ENCODE data around the gene MXD4. TPM values are rescaled to one million over a fixed set of nuclear protein-coding genes. Genes with fewer than 3 reads are reported as not detected.

The MXD4 gene
- total and polyA plus RNA-seq, 2 experiments from 2014 or later, result 6.9 to 19.9 TPM

- TF ChIP-seq ZNF331 (CRISPR knock-in tag; IDR thresholded peaks at IDR 0.05; ENCODE audit: low read depth), result no peak
- TF ChIP-seq NANOG (IDR thresholded peaks at IDR 0.05; ENCODE audit: borderline replicate concordance), result no peak
- no peak for TF ChIP-seq REST (IDR thresholded peaks at IDR 0.05; ENCODE audit: unreplicated experiment)
- TF ChIP-seq EZH2phosphoT487 (IDR thresholded peaks at IDR 0.05; ENCODE audit: unreplicated experiment), result no peak
- TF ChIP-seq STAT1 (IDR thresholded peaks at IDR 0.05; ENCODE audit: unreplicated experiment), result no peak
- no peak for TF ChIP-seq POLR2AphosphoS5 (IDR thresholded peaks at IDR 0.05; ENCODE audit: low read depth)
- no peak for TF ChIP-seq EZH2 (IDR thresholded peaks at IDR 0.05; ENCODE audit: low read depth, unreplicated experiment)
- TF ChIP-seq CTCF (conservative IDR thresholded peaks at IDR 0.05; ENCODE audit: low read depth in 2 of 2), result no peak
These were observed 2.8 kb downstream of the MXD4 start (continued) for GRCh38 chr4:2259036-2259540.

- Histone ChIP-seq H3K4me3 (no peak overlapping the region), H3K27me3 (ENCODE audit: insufficient read depth) (0 out of 2 replicates have a peak, but pooled peaks cover under 1% of the 10 kb centered on the region), H3K79me2 (replicated peaks; ENCODE audit: insufficient read depth) (no peaks in the 10 kb centered on the region), H3F3A (replicated peaks; ENCODE audit: low read depth) (no peaks in the 10 kb centered on the region), H4K20me1 (replicated peaks; ENCODE audit: insufficient read depth) (no peaks in the 10 kb centered on the region), H3K4me2 (no peak overlapping the region), H3K9me2 (ENCODE audit: insufficient read depth) (no peaks in the 10 kb centered on the region), H3K4me1 (ENCODE audit: insufficient read depth) (peaks cover 5% of the 10 kb centered on the region; the same call in 1 of the 2 replicates), H2AFZ (no peak overlapping the region), H3K36me3 (ENCODE audit: insufficient read depth) (no peaks in the 10 kb centered on the region), H3K27ac (ENCODE audit: low read depth) (no peak overlapping the region)
- DNase-seq (ENCODE audit: low spot score), result no peak
- Mint-ChIP-seq H3K27ac (no peak overlapping the region), H3K36me3 (ENCODE audit: low read depth) (no peaks in the 10 kb centered on the region; the same call in 2 of the 3 replicates), H3K27me3 (ENCODE audit: insufficient read depth, low read depth, poor library complexity) (peaks cover 7% of the 10 kb centered on the region), H3K4me3 (no peak overlapping the region), H3K4me1 (peaks cover 15% of the 10 kb centered on the region), H3K9me3 (no peaks in the 10 kb centered on the region)
- no peak for ATAC-seq
- TF ChIP-seq STAT1 (IDR thresholded peaks at IDR 0.05; ENCODE audit: unreplicated experiment) (no peak), ETS1 (IDR thresholded peaks at IDR 0.05) (no peak), EZH2 (IDR thresholded peaks at IDR 0.05; ENCODE audit: low read depth, unreplicated experiment) (no peak), CREB1 (CRISPR knock-in tag; IDR thresholded peaks at IDR 0.05; ENCODE audit: low read depth) (no peak), ZNF331 (CRISPR knock-in tag; IDR thresholded peaks at IDR 0.05; ENCODE audit: low read depth) (no peak), NANOG (IDR thresholded peaks at IDR 0.05; ENCODE audit: borderline replicate concordance) (no peak)
These were observed 3.5 kb downstream of the MXD4 start for GRCh38 chr4:2258091-2259035.
